Activated CD8-positive, alpha-beta memory T cell treated with anti-CD3 and anti-CD28 coated beads for 36 hours (primary cell): ENCODE data around the gene POC1A. TPM values are rescaled to one million over a fixed set of nuclear protein-coding genes. Genes with fewer than 3 reads are reported as not detected.

Source experiments
- CTCF ChIA-PET: fragments of 350-600 bp; sonication (Branson Sonifier 250); formaldehyde crosslinking; loops from one replicate; lab custom pipeline; 2021; ENCODE audit warnings: antibody characterized with exemption; lab: Charles Lee
- POLR2A ChIA-PET: fragments of 350-600 bp; sonication (Branson Sonifier 250); formaldehyde crosslinking; loops from one replicate; lab custom pipeline; 2021; ENCODE audit warnings: antibody characterized with exemption; lab: Charles Lee
- total RNA-seq, 2 experiments: library from RNA; stranded (reverse); gene quantifications; one replicate each; pipeline ENCODE4 v1.2.3, GENCODE V29; 2021

Gene POC1A
- total RNA-seq, 2 experiments from 2014 or later: 24.5 to 27.4 TPM

DNA sequence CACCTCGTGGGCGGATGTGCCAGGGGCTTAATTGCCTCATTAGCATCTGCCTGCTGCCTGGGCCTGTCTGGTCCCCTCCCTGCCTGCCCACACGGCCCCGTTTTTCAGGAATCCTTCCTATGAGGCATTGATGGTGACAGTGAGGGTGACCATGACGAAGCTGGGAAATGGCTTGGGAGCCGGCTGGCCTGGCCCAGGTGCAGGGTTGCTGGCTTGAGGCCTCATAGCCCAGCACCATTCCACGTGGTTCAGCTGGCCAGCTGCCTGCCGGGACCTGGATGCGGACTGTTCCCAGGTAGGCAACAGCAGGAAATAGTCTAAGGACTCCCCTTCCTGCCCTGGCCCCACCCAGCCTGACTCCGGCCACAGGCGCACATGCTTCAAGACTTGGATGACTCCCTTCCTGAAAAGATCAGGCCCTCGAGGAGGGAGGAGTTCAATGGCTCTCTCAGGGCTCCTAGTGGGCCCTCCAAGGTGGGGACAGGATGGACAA lies 88.9 kb downstream of the POC1A start:
- ChIA-PET POLR2A (no interaction called here), CTCF (no interaction called here)

GRCh38 chr3:52064561-52064960 lies 89.7 kb downstream of the POC1A start:
- POLR2A ChIA-PET: no interaction called here
- CTCF ChIA-PET: interaction anchor here (1.8 kb wide), 1 partner anchor 12 kb away, joined by 5 read pairs; no protein-coding TSS in a partner anchor

GRCh38 chr3:52063026-52063723 lies 91.0 kb downstream of the POC1A start:
- CTCF ChIA-PET: interaction anchor here (1.8 kb wide), 1 partner anchor 10 kb away, joined by 5 read pairs; no protein-coding TSS in a partner anchor
- POLR2A ChIA-PET: no interaction called here

GRCh38 chr3:52062505-52062904 lies 91.7 kb downstream of the POC1A start:
- CTCF ChIA-PET: interaction anchor here (1.5 to 1.8 kb wide), 3 partner anchors 10 to 82 kb away, joined by 3 to 5 read pairs (median 3); no protein-coding TSS in a partner anchor
- POLR2A ChIA-PET: no interaction called here

GRCh38 chr3:52061121-52061910 lies 92.9 kb downstream of the POC1A start:
- ChIA-PET POLR2A (no interaction called here), CTCF (interaction anchor here (1.5 to 1.8 kb wide), 2 partner anchors 21 to 83 kb away, joined by 3 read pairs; no protein-coding TSS in a partner anchor)

- POLR2A ChIA-PET: no interaction called here
- CTCF ChIA-PET: interaction anchor here (0.9 to 1.1 kb wide), 2 partner anchors 58 to 163 kb away, joined by 3 to 4 read pairs; no protein-coding TSS in a partner anchor
Observed at GRCh38 chr3:52059781-52060180, 94.4 kb downstream of the POC1A start.

DNA sequence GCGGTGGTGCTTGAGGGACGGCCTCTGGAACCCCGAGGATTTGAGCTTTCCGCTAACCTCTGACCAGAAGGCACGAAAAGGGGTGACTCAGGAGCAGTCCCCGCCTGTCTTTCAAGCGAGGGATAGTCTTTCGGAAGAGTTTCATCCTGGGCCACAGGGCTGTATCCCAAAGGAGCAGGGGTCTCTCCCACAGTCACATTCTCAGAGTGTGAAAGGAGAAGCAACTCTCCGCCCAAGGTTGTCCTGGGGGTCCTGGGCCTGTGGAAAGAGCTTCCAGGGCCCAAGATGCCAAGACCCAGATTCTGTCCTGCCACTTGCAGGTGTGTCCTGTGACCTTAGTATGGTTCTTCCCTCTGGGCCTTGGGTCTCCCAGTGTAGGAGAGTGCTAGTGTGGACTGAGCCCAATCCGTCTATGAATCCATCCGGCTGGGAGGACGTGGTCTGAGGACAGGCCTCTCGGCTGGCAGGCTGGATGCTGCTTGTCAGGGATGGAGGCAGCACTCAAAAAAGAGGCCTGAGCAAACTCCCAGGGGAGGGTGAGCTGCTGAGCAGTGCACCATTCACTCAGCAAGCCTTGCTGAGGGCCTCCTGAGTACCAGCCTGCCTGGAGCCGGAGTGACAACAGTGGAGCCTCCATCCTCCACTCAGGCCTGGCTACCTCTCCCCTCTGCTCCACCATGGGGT lies 96.3 kb downstream of the POC1A start:
- CTCF ChIA-PET: interaction anchor here (0.8 to 1.3 kb wide), 3 partner anchors 56 to 97 kb away, joined by 4 to 5 read pairs (median 4); partner anchors contain the start of gene POC1A
- POLR2A ChIA-PET: interaction anchor here (0.6 to 3.0 kb wide), 4 partner anchors 62 to 117 kb away, joined by 3 to 14 read pairs (median 9); partner anchors contain the start of genes ACY1, POC1A, RPL29 and RRP9

- ChIA-PET CTCF (interaction anchor here (0.8 to 1.4 kb wide), 4 partner anchors 55 to 97 kb away, joined by 4 to 5 read pairs (median 4); partner anchors contain the start of genes POC1A and RPL29), POLR2A (interaction anchor here (0.5 to 3.0 kb wide), 7 partner anchors 62 to 196 kb away, joined by 3 to 14 read pairs (median 5); partner anchors contain the start of genes ACY1, POC1A, RPL29 and RRP9)
Observed at GRCh38 chr3:52056968-52057811, 97.0 kb downstream of the POC1A start.

- ChIA-PET CTCF (interaction anchor here (0.6 to 5.6 kb wide), 6 partner anchors 55 to 98 kb away, joined by 3 to 25 read pairs (median 4); partner anchors contain the start of genes POC1A and RPL29), POLR2A (interaction anchor here (0.5 to 3.0 kb wide), 7 partner anchors 61 to 222 kb away, joined by 3 to 14 read pairs (median 5); partner anchors contain the start of genes POC1A, RPL29, RRP9 and WDR82)
Observed at GRCh38 chr3:52056521-52056967, 97.7 kb downstream of the POC1A start, which contains the start of gene DUSP7. TSS of gene DUSP7 (minus strand) at chr3:52056571. CDS start at chr3:52056366, 205 bp downstream.

GRCh38 chr3:52055537-52056351 lies 98.5 kb downstream of the POC1A start:
- CTCF ChIA-PET: interaction anchor here (0.6 to 5.6 kb wide), 4 partner anchors 55 to 80 kb away, joined by 3 to 25 read pairs (median 4); partner anchors contain the start of gene RPL29
- POLR2A ChIA-PET: interaction anchor here (0.5 to 3.0 kb wide), 7 partner anchors 13 to 223 kb away, joined by 3 to 14 read pairs (median 5); partner anchors contain the start of genes POC1A, RPL29, RRP9 and WDR82

GRCh38 chr3:52054661-52055511 lies 99.3 kb downstream of the POC1A start:
- CTCF ChIA-PET: interaction anchor here (0.8 to 5.6 kb wide), 6 partner anchors 54 to 481 kb away, joined by 3 to 25 read pairs (median 4); partner anchors contain the start of genes RPL29 and UQCC5
- POLR2A ChIA-PET: interaction anchor here (1.0 to 3.0 kb wide), 4 partner anchors 13 to 100 kb away, joined by 4 to 14 read pairs (median 7); partner anchors contain the start of genes POC1A and RPL29

- CTCF ChIA-PET: interaction anchor here (0.5 to 5.6 kb wide), 18 partner anchors 10 to 215 kb away, joined by 3 to 25 read pairs (median 4); partner anchors contain the start of genes RPL29 and RRP9
- POLR2A ChIA-PET: interaction anchor here (1.0 to 1.9 kb wide), 5 partner anchors 12 to 101 kb away, joined by 3 to 5 read pairs (median 3); partner anchors contain the start of genes ACY1, POC1A and RPL29
Observed at GRCh38 chr3:52053307-52054304, 100.6 kb downstream of the POC1A start.

- ChIA-PET POLR2A (interaction anchor here (1.0 to 1.9 kb wide), 4 partner anchors 11 to 70 kb away, joined by 3 to 5 read pairs (median 3); partner anchors contain the start of genes ACY1 and RPL29), CTCF (interaction anchor here (1.0 to 5.6 kb wide), 17 partner anchors 11 to 162 kb away, joined by 3 to 25 read pairs (median 4); partner anchors contain the start of gene RRP9)
Observed at GRCh38 chr3:52052831-52053306, 101.4 kb downstream of the POC1A start.
